GM19452 (cell line): Measurements from ENCODE around the gene CFAP68.
"Not testable (repeated sequence)": the region's sequence is repeated elsewhere in the genome, so short reads cannot be mapped to it uniquely, and the experiment has no call there.

ENCODE experiments used
- ATAC-seq: cut with Tn5 transposase; IDR thresholded peaks from one replicate; pipeline ENCODE4 v1.9.1; 2021; ENCODE audit not compliant: unreplicated experiment

CFAP68 gene

GRCh38 chr11:111870522-111870885, 8.8 kb upstream of the CFAP68 start:
- peak; percentile 6 for ATAC-seq

DNA sequence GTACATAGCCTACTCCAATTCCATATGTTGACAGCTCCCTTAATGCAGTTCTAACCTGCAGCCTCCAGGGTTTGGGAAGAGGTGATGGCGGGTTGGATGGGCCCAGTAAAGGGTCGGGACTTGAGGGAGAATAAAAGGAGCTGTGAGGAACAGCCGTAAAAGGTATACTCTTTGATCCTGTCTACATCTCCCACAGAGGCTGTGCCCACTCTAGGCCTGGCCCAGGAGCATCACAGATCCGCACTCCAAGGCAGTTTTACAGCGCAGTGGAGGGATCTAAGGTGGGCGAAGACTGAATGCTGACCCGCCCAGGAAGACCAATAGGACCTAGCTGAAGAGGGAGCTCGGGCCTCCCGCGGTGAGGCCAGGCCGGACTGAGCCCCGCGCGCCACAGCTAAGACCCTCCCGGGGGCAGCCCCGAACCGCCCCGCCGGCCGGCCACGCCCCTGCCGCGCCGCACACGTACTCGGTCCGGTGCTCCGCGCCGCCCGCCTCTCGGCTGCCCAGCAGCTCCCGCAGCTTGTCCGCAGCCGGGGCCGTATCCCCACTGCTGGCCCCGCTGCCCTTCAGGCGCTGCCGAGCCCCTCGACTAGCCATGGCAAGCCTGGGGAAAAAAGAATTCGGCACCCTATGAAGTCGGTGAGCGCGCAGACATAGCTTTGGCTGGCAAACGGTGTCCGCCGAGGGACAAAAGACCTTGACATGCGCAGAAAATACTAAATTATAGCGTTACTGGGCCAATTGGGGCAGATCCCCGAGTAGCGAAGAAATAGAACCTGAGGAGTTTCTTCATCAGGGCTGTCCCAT, 8.3 kb upstream of the CFAP68 start, which contains the start of gene ALG9:
Gene ALG9 (minus strand): TSS at position 696 of the 807 bp plus-strand sequence. CDS start 99 bp downstream, at position 597.
- peak; percentile 90 for ATAC-seq

DNA sequence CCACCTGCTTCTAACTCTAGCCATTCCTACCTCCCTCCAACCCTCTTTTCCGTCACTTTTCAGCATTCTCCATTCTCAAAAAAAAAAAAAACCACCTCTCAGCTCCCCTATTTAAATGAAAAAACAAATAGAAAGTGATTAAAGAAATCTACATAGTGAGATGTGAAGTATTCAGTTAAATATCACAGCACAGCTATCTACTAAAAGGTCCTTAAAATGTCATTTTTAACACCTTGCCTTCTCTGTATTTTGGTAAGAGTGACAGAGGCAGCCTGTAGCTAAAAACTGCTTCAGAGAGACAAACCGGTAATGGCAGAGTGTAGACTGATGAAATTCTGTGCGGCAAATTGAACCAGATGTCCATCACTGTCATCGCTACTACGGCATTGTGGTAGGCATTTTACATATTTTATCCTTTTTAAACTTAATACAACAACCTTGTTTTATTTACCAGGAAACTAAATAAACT, 7.6 kb upstream of the CFAP68 start:
- ATAC-seq, result no peak

- ATAC-seq, result peak; percentile 17
Measured at GRCh38 chr11:111878385-111878848, 924 bp upstream of the CFAP68 start.

DNA sequence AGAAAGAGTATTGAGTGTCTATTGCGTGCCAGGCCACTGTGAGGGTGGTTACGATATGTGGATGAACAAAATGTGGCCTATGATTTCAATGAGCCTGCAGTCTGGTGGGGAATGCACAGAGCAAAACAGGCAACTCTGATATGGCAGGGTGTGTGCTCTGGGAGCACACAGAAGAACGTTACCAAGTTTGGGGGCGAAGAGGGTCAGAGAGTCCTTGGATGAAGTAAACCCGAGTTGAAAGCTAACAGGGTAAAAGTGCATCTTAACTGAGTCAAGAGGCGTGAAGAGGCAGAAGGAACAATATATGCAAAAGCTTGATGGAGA, 258 bp downstream of the CFAP68 start:
- ATAC-seq, result no peak

DNA sequence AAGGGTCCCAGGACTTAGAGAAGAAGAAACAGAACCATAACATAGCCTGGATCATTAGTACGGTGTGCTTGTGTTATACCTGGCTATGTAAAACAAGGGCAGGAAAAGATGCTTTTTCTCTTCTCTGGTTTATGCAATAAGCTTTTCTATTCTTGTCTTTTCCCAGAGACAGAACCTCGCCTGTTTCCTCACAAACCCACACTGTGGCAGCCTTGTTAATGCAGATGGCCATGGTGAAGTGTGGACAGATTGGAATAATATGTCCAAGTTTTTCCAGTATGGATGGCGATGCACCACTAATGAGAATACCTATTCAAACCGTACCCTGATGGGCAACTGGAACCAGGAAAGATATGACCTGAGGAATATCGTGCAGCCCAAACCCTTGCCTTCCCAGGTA, 2.9 kb downstream of the CFAP68 start:
- no peak for ATAC-seq

GRCh38 chr11:111885053-111885452, 5.7 kb downstream of the CFAP68 start:
- ATAC-seq, result not testable (repeated sequence)

- no peak for ATAC-seq
Measured at GRCh38 chr11:111886032-111886431, 6.7 kb downstream of the CFAP68 start.

DNA sequence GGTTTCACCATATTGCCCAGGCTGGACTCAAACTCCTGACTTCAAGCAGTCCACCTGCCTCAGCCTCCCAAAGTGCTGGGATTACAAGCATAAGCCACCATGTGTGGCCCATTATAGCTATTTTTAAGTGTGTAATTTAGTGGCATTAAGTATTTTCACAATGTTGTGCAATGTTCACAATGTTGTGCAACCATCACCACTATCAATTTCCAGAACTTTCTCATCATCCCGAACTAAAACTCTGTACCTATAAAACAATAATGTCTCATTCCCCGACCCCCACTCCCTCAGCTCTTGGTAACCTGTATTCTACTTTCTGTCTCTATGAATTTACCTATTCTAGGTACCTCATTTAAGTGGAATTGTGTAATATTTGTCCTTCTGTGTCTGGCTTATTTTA, 7.5 kb downstream of the CFAP68 start:
- ATAC-seq, result no peak

DNA sequence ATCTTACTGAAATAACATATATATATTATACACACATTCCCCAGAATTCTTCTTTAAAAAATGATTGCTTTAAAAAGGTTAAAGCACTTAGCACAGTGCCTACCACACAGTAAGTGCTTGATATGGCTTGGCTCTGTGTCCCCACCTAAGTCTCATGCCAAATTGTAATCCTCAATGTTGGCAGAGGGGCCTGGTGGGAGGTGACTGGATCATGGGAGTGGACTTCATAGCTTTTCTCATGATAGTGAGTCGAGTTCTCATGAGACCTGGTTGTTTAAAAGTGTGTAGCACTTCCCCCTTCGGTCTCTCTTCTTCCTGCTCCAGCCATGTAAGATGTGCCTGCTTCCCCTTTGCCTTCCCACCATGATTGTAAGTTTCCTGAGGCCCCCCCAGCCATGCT, 26.1 kb downstream of the CFAP68 start:
- ATAC-seq, result no peak

GRCh38 chr11:111906680-111907079, 27.3 kb downstream of the CFAP68 start:
- no peak for ATAC-seq

DNA sequence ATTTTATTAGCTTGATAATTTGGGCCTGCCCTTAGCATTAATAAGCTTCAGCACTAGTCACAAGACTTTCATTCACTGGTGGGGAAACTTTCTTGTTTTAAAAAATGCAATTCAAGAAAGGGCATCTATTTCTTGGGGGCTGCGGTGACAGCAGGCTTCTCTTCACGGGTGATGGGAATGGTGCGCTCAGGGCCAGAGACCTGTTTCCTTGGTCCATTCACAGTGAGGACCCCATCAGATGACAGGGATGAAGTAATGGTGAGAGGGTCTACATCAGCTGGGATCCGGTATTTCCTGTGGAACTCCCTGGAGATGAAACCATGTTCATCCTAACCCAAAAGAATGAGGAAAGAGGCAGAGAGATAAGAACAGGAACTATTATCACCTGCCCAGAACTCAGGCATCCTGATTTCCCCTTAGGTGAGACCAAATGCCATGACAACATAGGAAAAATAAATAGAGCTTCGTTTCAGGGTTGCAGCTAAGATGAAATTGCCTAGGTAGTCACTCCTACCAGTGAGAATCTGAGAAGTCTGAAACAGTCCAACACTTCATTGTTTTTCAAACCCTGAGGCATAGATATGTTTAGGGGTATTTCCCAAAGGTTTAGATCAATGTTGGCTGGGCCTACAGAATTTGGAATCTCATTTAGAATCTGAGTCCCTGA, 29.4 kb downstream of the CFAP68 start:
- no peak for ATAC-seq

DNA sequence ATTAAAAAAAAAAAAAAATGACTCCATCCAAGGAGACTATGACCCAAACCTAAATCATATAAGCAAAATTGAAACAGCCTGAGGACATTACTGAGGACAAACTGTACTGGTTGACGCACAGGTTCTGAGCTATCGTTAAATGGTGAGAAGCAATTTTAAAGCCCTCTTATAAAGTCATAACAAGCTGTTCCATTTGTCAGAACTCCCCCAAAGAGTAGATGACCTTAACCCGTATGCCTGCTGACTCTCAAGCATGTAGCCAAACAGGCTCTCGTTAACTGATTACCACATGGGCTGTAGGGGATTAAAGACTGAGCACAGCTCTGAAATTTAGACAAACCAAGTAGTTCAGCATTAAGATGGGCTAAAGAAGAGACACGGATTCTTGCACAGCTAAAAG, 30.0 kb downstream of the CFAP68 start:
- no peak for ATAC-seq

DNA sequence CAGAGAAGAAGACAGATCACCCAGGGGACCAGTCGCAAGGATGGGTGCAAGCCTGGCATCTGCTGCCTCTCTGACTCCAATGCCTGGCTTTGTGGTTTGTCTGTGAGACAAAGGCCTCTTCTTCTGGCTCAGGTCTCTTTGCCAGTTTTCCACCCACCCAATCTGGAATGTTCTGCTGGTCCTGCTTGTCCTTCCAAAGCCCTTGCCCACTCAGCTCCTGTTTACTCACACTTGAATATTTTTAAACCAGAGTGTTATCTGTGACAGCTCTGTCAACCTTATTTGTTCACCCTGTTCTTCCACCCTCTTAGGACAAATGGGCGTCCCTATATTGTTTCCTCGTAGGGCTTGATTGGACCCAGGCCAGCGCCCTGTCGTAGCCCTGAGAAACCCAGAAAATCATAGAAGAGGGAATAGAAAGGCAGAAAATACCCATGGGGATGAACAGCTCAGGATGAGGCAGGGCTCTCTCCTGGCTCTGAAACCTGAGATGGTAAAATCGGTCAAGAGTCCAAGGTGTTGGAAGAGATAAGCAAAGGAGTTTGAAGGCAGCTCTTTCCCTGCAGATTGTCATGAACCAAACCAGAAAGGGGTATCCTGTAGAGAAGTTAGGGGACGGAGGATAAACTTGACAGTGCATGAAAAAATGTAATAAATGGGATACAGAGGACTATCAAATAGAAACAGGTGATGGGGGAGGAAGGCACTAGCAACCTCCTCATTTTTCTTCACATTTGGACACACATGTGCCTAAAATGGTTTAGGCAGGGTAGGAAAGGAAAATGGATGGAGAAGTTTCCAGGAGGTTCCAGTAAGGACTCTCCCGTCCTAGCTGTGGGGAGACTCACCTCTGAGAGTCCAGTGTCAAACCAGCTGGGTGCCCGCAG, 31.6 kb downstream of the CFAP68 start:
- ATAC-seq, result no peak

GRCh38 chr11:111911563-111912401, 32.4 kb downstream of the CFAP68 start, which contains the start of gene CRYAB:
Gene CRYAB (minus strand): TSS chr11:111911770. CDS start chr11:111911724, 46 bp downstream.
- ATAC-seq, result no peak

- ATAC-seq, result no peak
Measured at GRCh38 chr11:111912535-111912934, 33.2 kb downstream of the CFAP68 start, which contains the start of gene HSPB2. Gene HSPB2 (plus strand): TSS chr11:111912734. CDS start chr11:111912830, 96 bp downstream.

DNA sequence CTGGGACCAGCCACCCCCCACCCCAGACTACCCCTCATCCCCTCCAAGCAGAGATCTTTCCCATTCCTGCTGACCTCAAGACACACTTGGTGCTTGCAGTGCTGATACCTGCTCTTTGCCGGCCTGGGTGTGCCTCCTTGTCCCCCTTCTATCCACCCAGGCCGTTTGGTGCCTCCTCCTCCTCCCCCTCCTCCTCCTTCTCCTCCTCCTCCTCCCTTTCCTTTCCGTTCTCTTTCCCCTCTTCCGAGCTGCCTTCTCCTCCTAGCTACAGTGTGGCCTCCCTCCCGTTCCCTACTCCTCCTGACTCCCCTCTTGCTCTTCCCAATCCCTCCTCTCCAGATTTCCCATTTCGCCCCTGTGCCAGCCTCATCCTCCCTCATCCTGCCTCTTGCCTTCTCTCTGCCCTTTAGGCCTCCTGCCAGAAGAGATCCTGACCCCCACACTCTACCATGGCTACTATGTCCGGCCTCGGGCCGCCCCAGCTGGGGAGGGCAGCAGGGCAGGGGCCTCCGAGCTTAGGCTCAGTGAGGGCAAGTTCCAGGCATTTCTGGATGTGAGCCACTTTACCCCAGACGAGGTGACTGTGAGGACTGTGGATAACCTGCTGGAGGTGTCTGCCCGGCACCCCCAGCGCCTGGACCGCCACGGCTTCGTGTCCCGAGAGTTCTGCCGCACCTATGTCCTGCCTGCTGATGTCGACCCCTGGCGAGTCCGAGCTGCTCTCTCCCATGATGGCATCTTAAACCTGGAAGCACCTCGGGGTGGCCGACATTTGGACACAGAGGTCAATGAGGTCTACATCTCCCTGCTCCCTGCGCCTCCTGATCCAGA, 33.9 kb downstream of the CFAP68 start:
- ATAC-seq, result no peak

DNA sequence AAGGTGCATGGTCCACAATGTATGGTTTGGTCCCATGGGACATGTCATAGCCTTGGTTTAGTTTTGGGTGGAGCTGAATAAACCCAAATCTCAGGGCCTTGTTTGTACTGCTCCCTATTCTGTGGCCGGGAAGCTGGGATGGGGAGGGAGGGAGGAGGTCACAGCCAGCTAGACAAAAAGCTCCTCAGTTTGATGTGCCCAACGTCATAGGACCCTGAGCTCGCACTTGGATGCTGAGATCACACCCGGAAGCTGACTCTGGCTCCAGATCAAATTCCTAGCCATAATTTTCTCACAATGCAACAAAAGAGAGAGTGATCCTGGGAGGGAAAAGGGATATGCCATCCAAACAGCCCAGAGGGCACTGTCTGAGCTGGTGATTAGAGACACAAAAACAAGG, 34.7 kb downstream of the CFAP68 start:
- no peak for ATAC-seq

DNA sequence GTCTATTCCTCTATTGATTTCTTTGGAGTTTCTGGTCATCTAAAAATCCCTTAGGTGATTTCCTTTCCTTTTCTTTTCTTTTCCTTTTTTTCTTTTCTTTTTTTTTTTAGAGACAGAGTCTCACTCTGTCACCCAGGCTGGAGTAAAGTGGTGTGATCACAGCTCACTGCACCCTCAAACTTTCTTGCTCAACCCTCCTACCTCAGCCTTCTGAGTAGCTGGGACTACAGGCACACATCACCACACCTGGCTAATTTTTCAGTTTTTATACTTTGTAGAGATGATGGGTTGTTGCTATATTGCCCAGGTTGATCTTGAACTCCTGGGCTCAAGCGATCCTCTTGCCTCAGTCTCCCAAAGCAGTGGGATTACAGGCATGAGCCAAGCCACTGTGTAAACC, 37.4 kb downstream of the CFAP68 start:
- ATAC-seq, result no peak
